Measurements from ENCODE around the gene PRSS33.

Gene PRSS33

GRCh38 chr16:2820836-2821486 lies 33.6 kb upstream of the PRSS33 start:
- DNase-seq, result no peak

- DNase-seq, result no peak
Observed at GRCh38 chr16:2819939-2820835, 32.8 kb upstream of the PRSS33 start.

DNA sequence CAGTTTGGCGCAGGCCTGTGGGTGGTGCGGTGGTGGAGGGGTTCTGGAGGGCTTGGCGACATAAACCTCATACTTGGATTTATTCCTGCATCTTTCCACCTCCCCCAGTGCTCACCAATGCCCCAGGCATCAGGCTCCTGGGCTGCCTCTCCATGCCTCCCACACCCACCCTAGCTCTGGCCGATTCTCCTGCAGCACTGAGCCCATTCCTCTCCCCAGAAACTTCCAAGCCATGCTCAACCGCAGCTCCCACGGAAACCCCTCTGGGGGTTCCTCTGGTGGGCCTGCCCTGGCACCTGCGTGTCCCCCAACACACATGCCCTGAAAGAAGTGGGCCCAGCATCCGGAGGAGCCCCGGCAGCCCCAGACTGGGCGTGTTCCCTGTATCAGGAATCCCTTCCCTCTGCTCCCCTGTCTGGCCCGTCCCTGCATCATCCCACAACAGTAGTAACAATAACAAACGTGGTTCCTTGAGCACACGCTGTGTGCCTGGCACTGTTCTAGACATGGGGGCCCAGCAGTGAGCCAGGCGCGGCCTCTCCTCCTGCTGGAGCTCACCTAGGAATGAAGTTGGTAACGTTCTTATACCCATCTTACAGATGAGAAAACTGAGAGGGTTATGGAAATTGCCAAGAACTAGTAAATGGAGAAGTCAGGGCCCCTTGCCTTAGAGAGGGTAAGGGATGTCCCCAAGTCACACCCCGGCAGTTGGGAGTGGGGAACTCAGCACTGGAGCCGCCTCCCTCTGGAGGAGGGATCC lies 32.0 kb upstream of the PRSS33 start:
- DNase-seq, result no peak

- no peak for DNase-seq
Observed at GRCh38 chr16:2818272-2818876, 31.0 kb upstream of the PRSS33 start.

DNA sequence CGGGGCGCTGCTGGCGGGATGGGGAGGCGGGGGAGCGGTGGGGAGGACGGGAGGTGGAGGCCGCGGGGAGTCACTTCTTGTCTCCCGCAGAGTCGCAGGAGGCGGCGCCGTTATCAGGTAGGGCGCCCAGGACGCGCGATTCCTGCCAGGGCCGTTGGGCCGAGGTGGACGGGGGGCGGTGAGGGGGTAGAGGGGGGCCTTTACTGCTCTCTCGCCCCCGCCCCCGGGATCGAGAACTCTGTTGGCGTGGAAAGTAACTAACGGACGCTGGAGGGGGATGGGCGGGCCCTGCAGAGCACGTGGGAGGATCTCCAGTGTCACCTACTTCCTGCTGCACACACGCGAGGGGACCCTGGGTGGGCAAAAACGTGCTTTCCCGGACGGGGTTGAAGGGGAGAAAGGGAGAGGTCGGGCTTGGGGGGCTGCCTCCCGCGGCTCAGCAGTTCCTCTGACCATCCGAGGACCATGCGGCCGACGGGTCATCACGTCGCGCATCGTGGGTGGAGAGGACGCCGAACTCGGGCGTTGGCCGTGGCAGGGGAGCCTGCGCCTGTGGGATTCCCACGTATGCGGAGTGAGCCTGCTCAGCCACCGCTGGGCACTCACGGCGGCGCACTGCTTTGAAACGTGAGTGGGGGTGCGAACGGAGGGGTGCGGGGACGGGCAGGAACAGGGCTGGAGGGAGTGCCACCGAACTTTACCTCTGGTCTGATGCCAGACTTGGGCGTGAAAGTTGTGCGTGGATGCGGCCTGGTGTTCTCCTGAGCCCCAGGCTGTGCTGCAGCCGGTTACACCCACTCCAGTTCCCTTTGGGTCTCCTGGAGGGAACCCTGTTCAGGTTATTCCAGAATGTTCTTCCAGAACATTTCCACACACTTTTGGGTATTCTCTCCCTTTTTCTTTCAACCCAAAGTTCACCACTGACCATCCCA lies 30.2 kb upstream of the PRSS33 start:
- DNase-seq, result no peak

- DNase-seq, result no peak
Observed at GRCh38 chr16:2816751-2817339, 29.5 kb upstream of the PRSS33 start, which contains the start of gene PRSS21. TSS of gene PRSS21 (plus strand) at chr16:2817237. CDS start at chr16:2817269, 32 bp downstream.

GRCh38 chr16:2815299-2815771 lies 28.0 kb upstream of the PRSS33 start:
- DNase-seq, result no peak

- no peak for DNase-seq
Observed at GRCh38 chr16:2814551-2815298, 27.4 kb upstream of the PRSS33 start.

- no peak for DNase-seq
Observed at GRCh38 chr16:2813771-2814221, 26.4 kb upstream of the PRSS33 start.

DNA sequence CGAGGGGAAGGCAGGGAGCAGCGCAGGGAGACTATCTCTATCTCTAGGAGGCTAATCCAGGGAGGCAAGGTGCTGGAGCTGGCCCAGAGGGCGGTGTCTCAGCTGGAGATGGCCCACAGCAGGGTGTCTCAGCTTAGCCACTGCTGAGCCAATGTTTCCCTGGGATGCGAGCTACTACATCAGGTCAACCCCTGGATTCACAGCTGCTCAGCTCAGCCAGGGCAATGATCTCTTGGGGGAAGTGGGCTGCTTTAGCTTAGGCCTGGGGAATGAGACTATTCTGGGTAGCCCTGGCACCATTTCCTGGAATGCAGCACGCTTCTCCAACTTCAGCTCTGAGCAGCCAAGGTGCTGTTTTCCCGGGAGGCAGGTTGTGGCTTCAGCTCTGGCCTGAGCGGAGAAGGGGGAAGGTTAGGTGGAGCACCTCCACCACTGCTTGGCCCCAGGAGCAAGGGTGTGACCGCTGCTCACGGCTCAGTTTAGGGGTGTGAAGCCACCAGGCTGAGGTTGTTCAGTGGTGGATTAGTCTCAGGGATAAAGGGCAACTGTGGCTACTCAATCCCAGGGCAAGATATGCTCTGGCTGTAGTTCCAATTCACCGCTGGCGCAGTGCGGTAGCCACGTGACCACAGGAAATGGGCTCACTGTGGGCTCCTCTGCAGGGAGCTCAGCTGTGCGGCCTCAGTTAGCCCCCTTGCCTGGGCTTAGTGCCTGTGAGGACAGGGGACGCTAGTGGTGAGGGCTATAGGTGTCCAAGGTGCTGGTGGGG lies 24.5 kb upstream of the PRSS33 start:
- DNase-seq, result no peak

DNA sequence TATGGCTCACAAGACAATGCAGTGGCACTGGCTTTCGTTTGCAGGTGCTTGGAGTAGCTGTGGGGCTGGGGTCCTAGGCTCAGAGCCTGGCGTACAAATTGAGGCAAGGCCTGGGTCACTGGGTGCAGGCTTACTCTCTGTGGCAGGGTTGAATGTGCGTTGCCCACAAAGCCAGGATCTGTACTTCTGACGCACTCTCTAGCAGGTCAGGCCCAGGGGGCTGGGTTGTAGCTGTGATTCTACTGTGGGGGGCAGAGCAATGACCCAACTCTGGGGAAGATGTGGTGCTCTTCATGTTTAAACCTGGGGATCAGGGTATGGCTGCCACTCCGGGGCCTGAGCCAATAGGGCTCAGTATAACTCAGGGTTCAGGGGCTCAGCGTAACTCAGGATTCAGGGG lies 23.3 kb upstream of the PRSS33 start:
- DNase-seq, result no peak

- no peak for DNase-seq
Observed at GRCh38 chr16:2809149-2809760, 21.9 kb upstream of the PRSS33 start.

GRCh38 chr16:2808181-2808580 lies 20.8 kb upstream of the PRSS33 start:
- no peak for DNase-seq

GRCh38 chr16:2806286-2806685 lies 18.9 kb upstream of the PRSS33 start:
- no peak for DNase-seq

DNA sequence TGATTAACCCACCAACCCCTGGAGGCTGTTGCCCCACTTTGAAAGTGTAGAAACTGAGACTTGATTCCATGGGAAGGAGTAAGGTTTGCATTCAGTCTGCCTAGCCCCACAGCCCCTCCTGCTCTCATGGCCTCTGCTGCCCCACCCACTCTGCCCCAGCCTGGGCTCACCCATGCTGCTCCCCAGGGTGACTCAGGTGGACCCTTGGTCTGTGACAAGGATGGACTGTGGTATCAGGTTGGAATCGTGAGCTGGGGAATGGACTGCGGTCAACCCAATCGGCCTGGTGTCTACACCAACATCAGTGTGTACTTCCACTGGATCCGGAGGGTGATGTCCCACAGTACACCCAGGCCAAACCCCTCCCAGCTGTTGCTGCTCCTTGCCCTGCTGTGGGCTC lies 17.4 kb upstream of the PRSS33 start:
- no peak for DNase-seq

DNA sequence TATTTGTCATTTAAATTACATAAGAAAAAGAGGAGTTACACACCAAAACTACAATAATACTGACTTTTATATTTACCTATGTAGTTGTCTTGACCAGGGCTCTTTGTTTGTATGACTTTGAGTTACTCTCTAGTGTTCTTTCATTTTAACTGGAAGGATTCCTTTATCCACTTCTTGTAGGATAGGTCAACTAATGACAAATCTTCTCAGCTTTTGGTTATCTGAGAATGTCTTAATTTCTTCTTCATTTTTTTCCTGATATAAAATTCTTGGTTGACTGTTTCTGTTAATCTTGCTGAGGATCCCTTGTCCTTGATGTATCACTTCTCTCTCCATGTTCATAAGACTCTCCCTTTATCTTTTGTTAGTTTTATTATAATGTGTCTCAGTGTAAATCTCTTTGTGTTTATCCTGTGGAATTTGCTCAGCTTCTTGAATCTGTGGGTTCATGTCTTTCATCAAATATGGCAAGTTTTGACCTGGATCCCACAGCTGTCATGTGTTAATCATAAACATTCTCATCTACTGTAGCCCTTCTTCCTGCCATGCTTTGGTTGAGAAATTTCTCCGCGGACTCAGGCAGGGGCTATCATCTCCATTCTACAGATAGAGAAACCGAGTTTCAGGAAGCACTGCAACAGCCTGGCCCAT lies 16.3 kb upstream of the PRSS33 start:
- DNase-seq, result no peak

GRCh38 chr16:2799859-2800226 lies 12.5 kb upstream of the PRSS33 start:
- no peak for DNase-seq

- no peak for DNase-seq
Observed at GRCh38 chr16:2799205-2799858, 12.0 kb upstream of the PRSS33 start.

All from effector CD4-positive, alpha-beta T cell (primary cell).